LNCAP (cell line): ENCODE measurements around the gene EFTUD2.

Source experiments
- TF ChIP-seq, protein P1 (sequence below): fragments of 450-650 bp; IDR thresholded peaks from 2 replicates; pipeline ENCODE4 v1.5.1; 2017; ENCODE audit warnings: mild to moderate bottlenecking

EFTUD2 gene

DNA sequence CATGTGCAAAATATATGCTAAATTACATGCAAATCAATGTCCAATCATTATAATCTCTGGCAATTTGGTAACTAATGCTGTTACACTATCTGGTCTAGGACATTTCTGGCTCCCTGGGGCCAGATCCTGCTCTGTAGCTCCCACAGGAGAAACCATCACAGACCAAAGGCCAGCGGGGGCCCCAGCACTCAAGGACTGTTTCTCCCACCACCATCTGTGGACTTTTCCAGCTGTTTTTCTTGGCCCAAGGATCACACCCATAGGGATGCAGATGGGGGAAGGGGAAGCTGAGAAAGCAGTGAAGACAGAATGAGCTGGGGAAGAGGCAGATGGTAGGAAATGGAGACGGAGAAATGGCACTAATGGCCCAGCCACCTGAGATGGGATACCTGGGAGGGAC is 51.7 kb downstream of the EFTUD2 start, which contains the start of gene HIGD1B:
TSS of gene HIGD1B (plus strand) at position 298 of the 400 bp plus-strand sequence. CDS start 270 bp downstream, outside the sequence.
- TF ChIP-seq, protein P1, sequence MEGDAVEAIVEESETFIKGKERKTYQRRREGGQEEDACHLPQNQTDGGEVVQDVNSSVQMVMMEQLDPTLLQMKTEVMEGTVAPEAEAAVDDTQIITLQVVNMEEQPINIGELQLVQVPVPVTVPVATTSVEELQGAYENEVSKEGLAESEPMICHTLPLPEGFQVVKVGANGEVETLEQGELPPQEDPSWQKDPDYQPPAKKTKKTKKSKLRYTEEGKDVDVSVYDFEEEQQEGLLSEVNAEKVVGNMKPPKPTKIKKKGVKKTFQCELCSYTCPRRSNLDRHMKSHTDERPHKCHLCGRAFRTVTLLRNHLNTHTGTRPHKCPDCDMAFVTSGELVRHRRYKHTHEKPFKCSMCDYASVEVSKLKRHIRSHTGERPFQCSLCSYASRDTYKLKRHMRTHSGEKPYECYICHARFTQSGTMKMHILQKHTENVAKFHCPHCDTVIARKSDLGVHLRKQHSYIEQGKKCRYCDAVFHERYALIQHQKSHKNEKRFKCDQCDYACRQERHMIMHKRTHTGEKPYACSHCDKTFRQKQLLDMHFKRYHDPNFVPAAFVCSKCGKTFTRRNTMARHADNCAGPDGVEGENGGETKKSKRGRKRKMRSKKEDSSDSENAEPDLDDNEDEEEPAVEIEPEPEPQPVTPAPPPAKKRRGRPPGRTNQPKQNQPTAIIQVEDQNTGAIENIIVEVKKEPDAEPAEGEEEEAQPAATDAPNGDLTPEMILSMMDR = no peak

DNA sequence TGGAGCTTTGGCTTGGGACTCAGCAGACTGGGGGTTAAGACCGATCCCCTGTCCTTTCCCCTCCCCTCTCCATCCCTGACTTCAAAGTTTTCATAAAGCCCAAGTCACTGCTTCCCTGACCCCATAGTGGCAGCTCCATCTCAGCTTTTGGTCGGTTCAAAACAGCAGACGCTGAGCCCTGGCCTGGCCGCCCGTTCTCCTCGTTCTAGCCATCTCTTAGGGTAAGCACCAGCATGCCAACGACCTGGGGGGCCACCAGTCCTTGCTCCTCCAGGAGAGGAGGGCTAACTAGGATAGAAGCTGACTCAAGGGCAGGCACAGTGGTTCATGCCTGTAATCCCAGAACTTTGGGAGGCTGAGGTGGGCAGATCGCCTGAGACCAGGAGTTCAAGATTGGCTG is 53.0 kb downstream of the EFTUD2 start:
- TF ChIP-seq, protein P1 = no peak

DNA sequence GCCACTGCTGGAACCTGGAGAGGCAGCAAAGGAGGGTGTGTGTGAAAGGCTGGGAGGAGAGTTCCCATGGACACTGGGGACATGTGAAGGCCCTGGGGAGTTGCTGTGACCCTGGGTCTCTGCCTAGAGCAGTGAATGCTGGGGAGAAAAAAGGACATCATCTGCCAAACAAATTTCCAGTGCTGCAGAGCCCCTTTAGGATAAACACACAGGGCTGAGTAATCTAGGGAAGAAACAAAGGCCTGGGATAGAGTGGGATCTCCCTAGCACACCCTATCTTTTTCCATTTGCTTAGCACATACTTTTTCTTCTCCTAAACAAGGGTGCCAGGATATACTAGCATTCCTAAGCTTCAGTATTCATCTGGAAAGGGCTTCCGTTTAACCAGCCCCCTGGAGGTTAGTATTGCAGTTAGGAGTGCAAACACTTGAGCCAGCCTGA is 54.8 kb downstream of the EFTUD2 start:
- TF ChIP-seq, protein P1 = no peak

DNA sequence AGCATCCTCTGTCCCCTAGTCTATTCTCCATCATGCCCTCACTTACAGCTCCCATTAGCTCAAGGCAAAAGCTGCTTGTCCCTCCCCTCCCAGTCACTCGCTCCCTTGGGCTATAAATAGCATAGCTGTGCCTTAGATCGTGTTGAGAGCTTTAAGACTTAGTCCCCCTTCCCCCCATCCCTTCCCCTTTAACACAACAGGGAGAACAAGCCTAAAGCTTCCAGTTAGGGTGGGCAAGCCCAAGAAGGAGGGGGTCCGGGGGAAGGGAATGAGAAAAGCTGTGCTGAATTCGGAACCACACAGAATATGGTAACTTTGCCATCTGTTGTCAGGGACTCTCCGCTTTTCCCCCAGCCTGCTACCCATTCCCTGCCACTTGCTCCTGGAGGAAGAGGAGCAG is 56.5 kb downstream of the EFTUD2 start:
- TF ChIP-seq, protein P1 = no peak

DNA sequence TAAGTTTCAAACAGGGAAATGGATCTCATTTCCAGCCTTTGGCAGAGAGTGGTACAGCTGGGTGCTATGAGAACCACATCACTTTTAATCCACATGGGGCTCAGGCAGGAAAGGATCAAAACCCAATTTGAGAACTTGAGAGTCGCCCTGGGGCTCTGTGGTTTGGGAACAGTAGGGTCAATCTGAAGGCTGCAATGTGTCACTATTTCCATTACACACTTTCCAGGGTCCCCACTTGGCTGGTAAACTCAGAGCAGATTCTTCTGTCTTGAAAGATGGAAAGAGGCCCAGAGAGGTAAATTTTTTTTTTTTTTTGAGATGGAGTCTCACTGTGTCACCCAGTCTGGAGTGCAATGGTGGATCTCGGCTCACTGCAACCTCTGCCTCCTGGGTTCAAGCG is 58.3 kb downstream of the EFTUD2 start:
- TF ChIP-seq, protein P1 = no peak

DNA sequence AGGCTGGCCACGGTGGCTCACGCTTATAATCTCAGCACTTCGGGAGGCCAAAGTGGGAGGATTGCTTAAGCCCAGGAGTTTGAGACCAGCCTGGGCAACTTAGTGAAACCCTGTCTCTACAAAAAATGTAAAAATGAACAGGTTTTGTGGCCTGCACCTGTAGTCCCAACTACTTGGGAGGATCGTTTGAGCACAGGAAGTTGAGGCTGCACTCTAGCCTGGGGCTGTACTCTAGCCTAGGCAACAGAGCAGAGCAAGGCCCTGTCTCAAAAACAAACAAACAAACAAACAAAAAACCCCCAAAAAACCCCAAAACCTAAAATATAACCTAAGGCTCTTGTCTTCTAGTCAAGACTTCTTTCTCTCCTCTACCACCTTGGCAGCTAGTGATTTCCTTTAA is 59.0 kb downstream of the EFTUD2 start:
- TF ChIP-seq, protein P1 = no peak

DNA sequence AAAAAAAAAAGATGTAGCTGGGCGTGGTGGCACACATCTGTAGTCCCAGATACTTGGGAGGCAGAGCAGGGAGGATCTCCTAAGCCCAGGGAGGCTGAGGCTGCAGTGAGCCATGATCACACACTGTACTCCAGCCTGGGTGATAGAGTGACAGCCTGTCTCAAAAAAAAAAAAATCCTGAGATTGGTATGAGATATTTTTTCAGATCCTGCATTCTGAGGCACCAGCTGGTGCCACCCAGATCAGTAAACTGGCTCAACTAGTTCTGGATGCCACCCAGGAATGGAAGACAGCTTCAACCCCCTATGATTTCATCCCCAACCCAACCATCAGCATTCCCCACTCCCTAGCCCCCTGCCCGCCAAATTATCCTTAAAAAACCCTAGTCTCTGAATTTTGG is 62.0 kb downstream of the EFTUD2 start:
- TF ChIP-seq, protein P1 = no peak

DNA sequence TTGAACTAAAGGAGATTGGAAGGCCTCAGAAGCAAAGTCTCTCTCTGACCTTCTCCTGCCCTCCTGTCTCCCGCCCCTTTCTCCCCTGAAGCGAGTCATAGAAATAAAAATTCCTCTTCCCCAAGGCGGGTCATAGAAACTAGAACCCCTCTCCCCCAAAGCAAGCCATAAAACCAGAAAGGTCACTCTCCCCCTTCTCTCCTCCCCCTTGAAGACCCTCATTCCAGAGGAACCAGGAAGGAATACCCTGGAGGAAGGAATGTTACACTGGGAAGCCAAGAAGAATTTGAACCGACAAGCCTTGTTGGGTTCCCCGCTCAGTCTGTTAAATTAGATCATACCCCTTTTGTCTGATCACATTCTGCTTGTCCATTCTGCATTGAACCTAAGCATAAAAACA is 66.4 kb downstream of the EFTUD2 start:
- TF ChIP-seq, protein P1 = no peak
